Adrenal gland (tissue), 5 donors: ENCODE measurements around the gene BEST4.

Experiments
- CTCF ChIP-seq, 6 experiments: fragments of 450-650 bp in 4 of 6; fragments of 200-600 bp in 2 of 6; sonication (generic) in 1 of 6; IDR thresholded peaks; 1 replicate in 5 of 6; 2 replicates in 1 of 6; pipeline versions ENCODE4 v1.5.1 to v1.8.0; 2016 to 2021; ENCODE audit warnings: antibody characterized with exemption in 6 of 6, mild to moderate bottlenecking in 2 of 6, moderate library complexity in 1 of 6
- POLR2A ChIP-seq, 2 donors: fragments of 450-650 bp; IDR thresholded peaks; one replicate each; pipeline ENCODE4 v1.6.1; 2017; ENCODE audit warnings: antibody characterized with exemption in 2 of 2, mild to moderate bottlenecking in 2 of 2, moderate library complexity in 1 of 2
- donor health status: DM: no; HTN: no; CAD: no.

DNA sequence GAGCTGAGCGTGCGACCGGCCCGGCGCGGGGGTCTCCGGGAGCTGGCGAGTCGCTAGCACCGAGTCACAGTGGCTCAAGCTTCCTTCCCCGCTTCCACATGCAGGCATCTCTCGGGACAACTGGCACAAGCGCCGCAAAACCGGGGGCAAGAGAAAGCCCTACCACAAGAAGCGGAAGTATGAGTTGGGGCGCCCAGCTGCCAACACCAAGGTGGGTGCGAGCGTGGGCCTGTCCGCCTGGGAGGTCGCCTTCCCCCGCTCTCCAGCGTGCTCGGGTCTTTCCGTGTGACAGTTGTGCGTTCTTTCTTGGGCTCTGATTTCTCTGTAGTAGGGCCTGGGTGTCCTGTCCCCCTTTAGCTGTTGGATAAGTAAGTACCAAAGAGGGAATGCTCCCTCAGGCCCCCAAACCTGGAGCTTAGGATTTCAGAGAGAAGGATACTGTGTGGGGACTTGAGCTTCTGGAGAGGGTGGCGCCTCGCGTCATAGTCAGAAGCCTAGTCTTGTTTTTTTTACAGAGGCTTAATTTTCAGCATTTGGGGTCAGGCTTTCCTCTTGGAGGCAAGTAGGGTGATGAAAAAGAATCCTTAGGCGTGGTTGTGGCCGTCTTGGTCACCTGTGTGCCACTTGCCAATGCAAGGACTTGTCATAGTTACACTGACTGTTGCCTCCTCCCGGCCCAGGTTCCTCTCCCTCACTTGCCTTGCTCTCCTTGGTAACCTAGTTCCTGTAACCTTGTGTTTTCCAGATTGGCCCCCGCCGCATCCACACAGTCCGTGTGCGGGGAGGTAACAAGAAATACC lies 11.8 kb downstream of the BEST4 start:
- TF ChIP-seq CTCF (IDR thresholded peaks at IDR 0.05) (no peak), POLR2A (IDR thresholded peaks at IDR 0.05) (peak in 1 of 2 donors; percentile 20)
